Occipital lobe (tissue), 2 donors: ENCODE measurements around the gene COL25A1. TPM values are rescaled to one million over a fixed set of nuclear protein-coding genes. Genes with fewer than 3 reads are reported as not detected.

Source experiments
- DNase-seq: peaks from one replicate; lab custom pipeline; 2025; lab: John Stamatoyannopoulos, UW
- total RNA-seq: library from RNA; depleted of rRNA; stranded (reverse); fragments of >200 nt; gene quantifications from one replicate; pipeline ENCODE4 v1.2.3, GENCODE V29; 2014

Gene COL25A1
- total RNA-seq, 1 donor from 2014 or later: 6.4 TPM

DNA sequence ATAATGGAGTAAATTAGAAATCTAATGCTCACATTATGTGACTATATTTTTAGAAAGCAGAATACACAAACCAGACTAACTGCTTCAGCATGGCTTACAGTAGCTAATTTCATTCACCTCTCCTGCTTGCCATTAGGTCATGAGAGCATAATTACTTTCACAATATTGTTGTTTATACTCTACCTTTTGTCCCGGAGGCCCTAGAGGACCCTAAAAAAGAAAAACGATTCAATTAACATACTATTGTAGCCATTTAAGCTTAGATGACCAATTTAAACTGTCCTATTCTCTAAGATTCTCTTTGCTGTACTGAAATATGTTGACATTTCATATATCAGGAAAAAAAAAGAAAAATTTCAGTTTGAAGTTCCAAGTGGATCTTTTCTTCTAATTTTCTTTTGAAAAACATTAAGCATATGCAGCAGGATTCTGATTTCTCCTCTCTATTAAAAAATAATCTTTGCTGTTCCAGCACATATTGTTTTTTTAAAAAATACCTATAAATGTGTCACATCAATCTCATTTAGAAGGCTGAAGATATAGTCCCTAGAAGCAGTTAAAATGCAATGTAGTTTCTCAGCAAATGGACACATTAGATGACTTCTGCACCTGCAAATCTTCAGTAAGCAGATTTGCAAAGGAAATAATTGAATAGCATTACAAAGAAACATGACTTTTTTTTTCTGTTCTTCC, 381.9 kb downstream of the COL25A1 start:
- DNase-seq: no peak

- no peak for DNase-seq
These were observed 383.1 kb downstream of the COL25A1 start for GRCh38 chr4:108919226-108919893.

DNA sequence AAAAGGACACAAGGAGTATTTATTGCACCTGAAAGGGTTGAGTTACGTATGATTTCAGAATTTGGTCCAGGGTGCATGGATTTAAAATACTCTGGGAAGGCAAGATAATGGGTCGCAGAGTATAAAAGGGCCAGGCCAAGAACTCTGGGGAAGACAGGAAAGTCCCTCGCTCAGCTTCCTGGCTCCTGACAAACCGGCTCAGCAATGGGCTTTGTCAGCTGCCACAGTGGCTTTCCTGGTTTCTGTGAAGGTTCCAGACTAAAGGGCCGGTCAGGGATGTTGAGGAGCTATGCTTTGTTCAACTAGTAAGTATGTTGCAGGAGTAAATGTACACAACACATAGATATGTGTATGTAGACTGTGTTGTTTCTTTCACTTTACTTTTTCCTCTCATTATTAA, 385.2 kb downstream of the COL25A1 start:
- DNase-seq: no peak

DNA sequence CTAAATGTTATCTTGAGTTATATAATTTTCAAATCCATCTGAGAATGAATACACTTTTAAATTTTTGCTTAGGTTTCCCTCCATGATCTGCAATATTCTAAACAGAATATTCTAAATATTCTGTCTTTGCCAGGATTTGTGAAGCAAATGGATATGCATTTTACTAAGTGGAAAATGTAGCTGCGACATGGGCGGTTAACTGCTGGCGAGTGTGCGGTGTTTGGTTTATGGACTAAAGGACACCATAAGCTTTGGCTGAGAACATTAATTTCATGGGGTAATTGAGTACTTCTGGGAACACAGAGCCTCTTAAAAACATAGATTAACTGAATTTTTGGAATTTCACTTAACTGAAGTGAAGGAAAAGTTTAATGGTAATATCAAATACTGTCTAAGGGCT, 385.8 kb downstream of the COL25A1 start:
- no peak for DNase-seq

- DNase-seq: no peak
These were observed 395.5 kb downstream of the COL25A1 start for GRCh38 chr4:108906866-108907367.

DNA sequence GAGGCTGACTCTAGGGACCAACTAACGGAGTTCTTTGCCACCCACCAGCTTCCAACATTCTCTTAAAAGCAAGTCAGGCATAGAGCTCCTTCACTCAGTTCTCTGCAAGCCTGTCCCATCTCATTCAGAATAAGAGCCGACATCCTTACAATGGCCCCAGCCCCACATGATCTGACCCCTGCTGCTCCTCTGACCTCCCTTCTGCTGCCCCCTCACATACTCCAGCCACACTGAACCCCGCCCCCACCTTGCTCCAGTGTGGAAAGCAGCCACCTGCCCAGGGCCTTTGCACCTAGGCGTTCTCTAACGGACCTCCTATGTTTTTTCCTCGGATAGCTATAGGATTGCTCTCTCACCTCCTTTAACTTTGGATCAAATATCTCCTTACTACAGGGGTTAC, 396.5 kb downstream of the COL25A1 start:
- no peak for DNase-seq

DNA sequence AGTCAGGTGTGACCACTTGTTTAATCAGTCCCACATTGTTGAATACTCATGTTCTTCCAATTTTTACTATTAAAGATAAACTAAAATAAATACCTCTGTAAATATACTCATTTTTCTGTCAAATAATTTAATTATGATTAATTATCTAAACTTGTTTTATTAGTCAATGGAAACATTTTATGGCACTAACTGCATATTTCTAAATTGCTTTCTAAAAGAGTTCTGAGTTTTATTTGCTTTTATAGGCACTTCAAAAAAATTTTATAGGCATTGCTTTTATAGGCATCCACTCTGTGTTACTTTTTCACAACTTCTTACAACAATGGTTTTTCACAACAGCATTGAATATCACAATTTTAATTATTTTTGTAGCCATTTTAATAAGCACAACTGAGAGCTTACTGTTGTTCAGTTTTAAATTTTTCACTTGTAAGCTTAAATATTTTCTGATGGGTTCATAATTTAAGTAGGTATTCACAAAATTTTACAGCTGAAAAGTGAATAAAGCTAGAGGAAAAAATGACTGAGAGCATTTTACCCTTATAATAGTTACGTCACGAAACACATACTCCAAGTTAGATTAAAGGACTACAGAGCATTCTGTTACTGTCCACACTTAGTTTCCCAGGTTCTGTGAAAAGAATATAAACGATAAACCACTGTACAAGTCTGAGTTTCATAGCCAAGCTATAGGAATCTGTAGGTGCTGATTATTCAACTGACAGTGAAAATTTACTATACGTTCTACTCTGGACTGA, 398.8 kb downstream of the COL25A1 start:
- no peak for DNase-seq

- no peak for DNase-seq
These were observed 399.7 kb downstream of the COL25A1 start for GRCh38 chr4:108902769-108903168.

DNA sequence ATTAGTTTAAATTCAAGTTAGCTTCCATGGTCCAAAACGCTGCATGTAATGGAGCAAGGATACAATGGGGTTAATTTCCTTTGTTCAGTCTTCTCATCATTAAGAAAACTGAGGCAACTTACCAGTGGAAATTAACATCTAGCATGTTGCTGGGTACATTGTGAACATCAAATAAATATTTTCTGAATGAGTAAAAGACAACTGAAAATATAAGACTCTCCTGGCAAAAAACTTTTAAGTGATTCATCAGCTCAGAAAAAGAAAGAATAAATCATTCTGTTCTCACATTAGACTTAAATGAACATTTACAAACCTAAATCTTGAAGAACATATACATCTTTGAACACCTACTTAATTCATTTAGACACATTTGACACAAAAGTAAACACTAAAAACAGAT, 401.2 kb downstream of the COL25A1 start:
- DNase-seq: no peak

- DNase-seq: no peak
These were observed 402.4 kb downstream of the COL25A1 start for GRCh38 chr4:108900018-108900580.

DNA sequence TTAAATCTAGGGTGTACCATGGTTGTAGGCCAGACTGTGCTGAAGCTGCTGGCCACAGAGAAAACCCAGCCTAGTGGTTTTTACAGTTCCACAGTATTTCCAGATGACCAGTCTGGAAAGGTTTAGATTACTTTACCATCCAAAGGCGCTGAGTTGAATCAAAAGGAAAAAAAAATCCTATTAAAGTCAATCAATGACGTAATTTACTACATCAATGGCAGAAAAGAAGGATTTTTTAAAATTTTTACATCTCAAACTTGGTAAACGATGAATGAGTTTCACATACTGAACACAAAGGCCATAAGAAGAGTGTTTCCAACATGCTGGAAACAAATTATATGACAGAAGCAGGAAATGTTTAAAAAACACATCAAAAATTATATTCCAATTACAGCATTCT, 409.0 kb downstream of the COL25A1 start:
- DNase-seq: no peak

DNA sequence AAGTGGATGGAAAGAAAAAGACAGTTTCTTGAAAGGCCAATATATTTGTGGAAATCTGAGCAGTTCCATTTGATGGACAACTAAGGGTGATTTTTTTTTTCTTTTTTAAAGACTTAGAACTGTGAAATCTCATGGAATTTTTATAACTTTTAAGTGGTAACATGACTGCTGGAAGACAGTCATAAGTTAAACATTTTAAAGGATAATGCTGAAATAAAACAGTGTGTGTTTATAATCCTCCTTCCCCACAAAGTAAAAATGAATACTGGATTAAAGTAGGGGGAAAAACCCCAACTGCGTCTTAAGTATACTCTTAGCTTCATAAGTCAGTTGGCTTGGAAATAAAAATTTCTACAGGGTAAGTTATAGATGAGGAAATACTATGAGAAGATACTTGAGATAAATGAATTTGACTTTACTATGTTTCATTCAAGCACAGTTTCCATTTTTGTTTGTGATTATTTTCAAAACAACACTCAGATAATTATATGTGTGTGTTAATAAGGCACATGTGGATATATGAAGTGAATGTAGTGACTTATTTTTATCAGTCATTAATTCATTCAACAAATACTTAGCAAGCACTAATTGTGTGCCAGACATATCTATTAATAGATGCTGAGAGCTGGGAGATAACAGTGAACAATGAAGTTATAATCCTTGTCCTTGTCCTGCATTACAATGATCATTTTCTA, 410.4 kb downstream of the COL25A1 start:
- no peak for DNase-seq

- no peak for DNase-seq
These were observed 412.0 kb downstream of the COL25A1 start for GRCh38 chr4:108890484-108890881.

GRCh38 chr4:108889696-108890483, 412.6 kb downstream of the COL25A1 start:
- no peak for DNase-seq

GRCh38 chr4:108888769-108889168, 413.7 kb downstream of the COL25A1 start:
- DNase-seq: no peak

DNA sequence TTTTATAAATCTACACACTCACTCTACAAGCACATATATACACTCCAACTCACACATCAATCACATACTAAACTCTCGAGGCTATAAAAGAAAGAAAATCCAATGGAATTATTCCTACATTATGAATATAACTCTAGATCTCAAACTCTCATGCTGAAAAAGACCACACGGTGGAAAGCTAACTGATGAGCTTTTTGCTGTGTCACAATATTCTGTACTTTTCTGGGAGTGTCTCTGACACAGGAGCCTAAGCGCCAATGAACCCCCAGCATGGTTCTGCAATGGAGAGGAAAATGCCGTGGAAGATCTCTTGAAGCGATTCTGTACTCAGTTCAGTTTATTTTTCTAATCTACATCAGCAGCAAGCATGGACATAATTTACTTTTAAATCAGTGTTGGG, 415.4 kb downstream of the COL25A1 start:
- DNase-seq: no peak

GRCh38 chr4:108885211-108885610, 417.2 kb downstream of the COL25A1 start:
- no peak for DNase-seq

DNA sequence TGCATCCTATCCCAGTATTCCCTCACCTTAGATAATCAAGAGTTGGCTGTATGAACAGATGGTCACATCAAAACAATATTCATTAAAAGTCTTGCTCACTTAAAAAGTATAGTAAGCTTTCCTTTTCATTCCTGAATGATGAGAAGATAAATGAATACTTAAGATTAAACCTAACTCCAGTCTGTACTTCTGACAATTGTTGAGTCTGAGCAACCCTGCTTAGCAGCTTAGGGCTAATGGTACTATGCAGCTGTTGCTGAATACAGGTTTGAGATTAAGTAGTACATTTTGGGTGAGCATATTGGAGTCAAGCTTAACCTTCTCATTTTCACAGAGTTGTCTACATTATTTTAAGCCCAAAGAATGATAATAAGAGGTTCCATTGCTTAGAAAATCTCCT, 417.9 kb downstream of the COL25A1 start:
- DNase-seq: no peak

DNA sequence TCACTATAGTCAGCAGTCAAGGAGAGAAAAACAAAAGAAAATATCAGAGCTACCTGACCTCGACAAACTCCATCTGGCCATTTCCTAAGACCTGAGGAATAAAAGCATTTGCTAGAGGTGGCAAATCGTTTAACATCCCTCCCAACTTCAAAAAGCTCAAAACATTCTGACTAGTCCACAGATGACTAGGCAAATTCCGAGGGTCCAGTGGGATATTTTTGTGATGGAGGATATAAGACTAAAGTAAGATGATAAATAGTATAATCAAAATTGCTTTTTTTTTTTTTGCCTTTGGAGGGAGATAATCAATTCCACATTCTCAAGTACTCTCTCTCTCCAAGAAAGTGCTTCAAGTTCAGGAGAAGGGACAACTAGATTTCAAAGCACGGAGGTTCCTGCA, 420.5 kb downstream of the COL25A1 start:
- no peak for DNase-seq

GRCh38 chr4:108881190-108881589, 421.3 kb downstream of the COL25A1 start:
- no peak for DNase-seq

- no peak for DNase-seq
These were observed 423.7 kb downstream of the COL25A1 start for GRCh38 chr4:108878806-108879205.
